ENCODE measurements around the gene FUT9.

Gene FUT9

DNA sequence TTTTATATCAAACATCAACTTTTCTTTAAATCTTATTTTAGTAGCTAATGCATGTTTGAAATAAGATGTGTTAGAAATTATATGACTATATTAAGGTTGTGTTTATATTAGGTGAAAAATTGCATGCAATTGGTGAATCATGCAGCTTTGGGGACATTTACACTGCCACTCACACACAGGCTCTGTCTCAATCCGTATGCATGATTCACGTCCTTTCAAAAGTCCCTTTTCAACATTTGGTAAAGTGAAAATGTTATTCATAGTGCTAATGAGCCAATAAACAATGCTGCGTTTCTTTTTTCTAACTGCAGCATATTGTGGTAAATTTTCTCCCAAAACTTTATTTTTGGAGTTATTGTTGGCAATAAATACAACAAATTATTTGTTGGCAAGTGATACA, 198.0 kb downstream of the FUT9 start:
- no peak for ATAC-seq
- TF ChIP-seq TOX (CRISPR knock-in tag; IDR thresholded peaks at IDR 0.05; ENCODE audit: borderline replicate concordance) (no peak), TCF4 (CRISPR knock-in tag; IDR thresholded peaks at IDR 0.05; ENCODE audit: borderline replicate concordance) (no peak), RARB (CRISPR knock-in tag; IDR thresholded peaks at IDR 0.05) (no peak), ZFP3 (CRISPR knock-in tag; IDR thresholded peaks at IDR 0.05) (no peak), GLIS3 (CRISPR knock-in tag; IDR thresholded peaks at IDR 0.05) (no peak), BACH2 (CRISPR knock-in tag; IDR thresholded peaks at IDR 0.05; ENCODE audit: borderline replicate concordance) (no peak)
- TF ChIP-seq, protein P1, sequence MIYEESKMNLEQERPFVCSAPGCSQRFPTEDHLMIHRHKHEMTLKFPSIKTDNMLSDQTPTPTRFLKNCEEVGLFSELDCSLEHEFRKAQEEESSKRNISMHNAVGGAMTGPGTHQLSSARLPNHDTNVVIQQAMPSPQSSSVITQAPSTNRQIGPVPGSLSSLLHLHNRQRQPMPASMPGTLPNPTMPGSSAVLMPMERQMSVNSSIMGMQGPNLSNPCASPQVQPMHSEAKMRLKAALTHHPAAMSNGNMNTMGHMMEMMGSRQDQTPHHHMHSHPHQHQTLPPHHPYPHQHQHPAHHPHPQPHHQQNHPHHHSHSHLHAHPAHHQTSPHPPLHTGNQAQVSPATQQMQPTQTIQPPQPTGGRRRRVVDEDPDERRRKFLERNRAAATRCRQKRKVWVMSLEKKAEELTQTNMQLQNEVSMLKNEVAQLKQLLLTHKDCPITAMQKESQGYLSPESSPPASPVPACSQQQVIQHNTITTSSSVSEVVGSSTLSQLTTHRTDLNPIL (CRISPR knock-in tag; IDR thresholded peaks at IDR 0.05; ENCODE audit: low read depth): no peak

GRCh38 chr6:96223695-96224094, 207.9 kb downstream of the FUT9 start:
- TF ChIP-seq ZNF565 (CRISPR knock-in tag; conservative IDR thresholded peaks at IDR 0.05; ENCODE audit: low read depth) (no peak), ZNF8 (CRISPR knock-in tag; IDR thresholded peaks at IDR 0.05) (no peak), PPARA (CRISPR knock-in tag; IDR thresholded peaks at IDR 0.05; ENCODE audit: borderline replicate concordance) (no peak)
- ATAC-seq: no peak

DNA sequence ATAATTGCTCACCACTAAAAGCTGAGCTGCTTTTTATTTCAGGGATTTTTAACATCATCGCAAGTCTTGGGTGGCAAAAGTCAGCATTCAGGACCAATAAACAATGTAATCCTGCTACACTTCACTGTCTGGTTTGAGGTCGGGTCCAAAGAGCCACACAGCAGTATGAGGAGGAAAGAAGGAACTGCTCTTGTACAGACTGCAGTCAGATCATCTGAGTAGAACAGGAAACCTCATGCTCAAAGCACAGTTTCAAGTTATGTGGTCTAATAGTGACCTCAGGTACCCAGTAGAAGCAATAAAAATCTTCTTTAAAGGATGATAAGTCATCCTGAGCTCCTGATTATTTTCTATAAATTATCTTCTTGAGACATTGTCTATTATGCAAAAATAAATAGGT, 211.4 kb downstream of the FUT9 start:
- TF ChIP-seq SNAI2 (CRISPR knock-in tag; IDR thresholded peaks at IDR 0.05) (no peak), ZNF70 (CRISPR knock-in tag; IDR thresholded peaks at IDR 0.05) (no peak), ZNF8 (CRISPR knock-in tag; IDR thresholded peaks at IDR 0.05) (no peak), ESRRG (CRISPR knock-in tag; IDR thresholded peaks at IDR 0.05) (no peak)
- ATAC-seq: no peak

GRCh38 chr6:96234444-96234843, 218.7 kb downstream of the FUT9 start:
- no peak for ATAC-seq
- TF ChIP-seq SNAI2 (CRISPR knock-in tag; IDR thresholded peaks at IDR 0.05) (no peak), TCF4 (CRISPR knock-in tag; IDR thresholded peaks at IDR 0.05; ENCODE audit: borderline replicate concordance) (no peak), ZNF8 (CRISPR knock-in tag; IDR thresholded peaks at IDR 0.05) (no peak), ISL1 (CRISPR knock-in tag; IDR thresholded peaks at IDR 0.05) (no peak), TOX (CRISPR knock-in tag; IDR thresholded peaks at IDR 0.05; ENCODE audit: borderline replicate concordance) (no peak), ZFP30 (CRISPR knock-in tag; IDR thresholded peaks at IDR 0.05) (no peak), ZC3H10 (CRISPR knock-in tag; IDR thresholded peaks at IDR 0.05) (no peak), ZFP3 (CRISPR knock-in tag; IDR thresholded peaks at IDR 0.05) (no peak), POU6F1 (CRISPR knock-in tag; IDR thresholded peaks at IDR 0.05; ENCODE audit: borderline replicate concordance, low read depth) (no peak), BACH2 (CRISPR knock-in tag; IDR thresholded peaks at IDR 0.05; ENCODE audit: borderline replicate concordance) (no peak), ZNF565 (CRISPR knock-in tag; conservative IDR thresholded peaks at IDR 0.05; ENCODE audit: low read depth) (no peak), RARB (CRISPR knock-in tag; IDR thresholded peaks at IDR 0.05) (no peak)
- TF ChIP-seq, protein P2, sequence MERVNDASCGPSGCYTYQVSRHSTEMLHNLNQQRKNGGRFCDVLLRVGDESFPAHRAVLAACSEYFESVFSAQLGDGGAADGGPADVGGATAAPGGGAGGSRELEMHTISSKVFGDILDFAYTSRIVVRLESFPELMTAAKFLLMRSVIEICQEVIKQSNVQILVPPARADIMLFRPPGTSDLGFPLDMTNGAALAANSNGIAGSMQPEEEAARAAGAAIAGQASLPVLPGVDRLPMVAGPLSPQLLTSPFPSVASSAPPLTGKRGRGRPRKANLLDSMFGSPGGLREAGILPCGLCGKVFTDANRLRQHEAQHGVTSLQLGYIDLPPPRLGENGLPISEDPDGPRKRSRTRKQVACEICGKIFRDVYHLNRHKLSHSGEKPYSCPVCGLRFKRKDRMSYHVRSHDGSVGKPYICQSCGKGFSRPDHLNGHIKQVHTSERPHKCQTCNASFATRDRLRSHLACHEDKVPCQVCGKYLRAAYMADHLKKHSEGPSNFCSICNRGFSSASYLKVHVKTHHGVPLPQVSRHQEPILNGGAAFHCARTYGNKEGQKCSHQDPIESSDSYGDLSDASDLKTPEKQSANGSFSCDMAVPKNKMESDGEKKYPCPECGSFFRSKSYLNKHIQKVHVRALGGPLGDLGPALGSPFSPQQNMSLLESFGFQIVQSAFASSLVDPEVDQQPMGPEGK (CRISPR knock-in tag; IDR thresholded peaks at IDR 0.05; ENCODE audit: borderline replicate concordance): no peak
- TF ChIP-seq, protein P1 (CRISPR knock-in tag; IDR thresholded peaks at IDR 0.05; ENCODE audit: low read depth): no peak
- TF ChIP-seq, protein P3, sequence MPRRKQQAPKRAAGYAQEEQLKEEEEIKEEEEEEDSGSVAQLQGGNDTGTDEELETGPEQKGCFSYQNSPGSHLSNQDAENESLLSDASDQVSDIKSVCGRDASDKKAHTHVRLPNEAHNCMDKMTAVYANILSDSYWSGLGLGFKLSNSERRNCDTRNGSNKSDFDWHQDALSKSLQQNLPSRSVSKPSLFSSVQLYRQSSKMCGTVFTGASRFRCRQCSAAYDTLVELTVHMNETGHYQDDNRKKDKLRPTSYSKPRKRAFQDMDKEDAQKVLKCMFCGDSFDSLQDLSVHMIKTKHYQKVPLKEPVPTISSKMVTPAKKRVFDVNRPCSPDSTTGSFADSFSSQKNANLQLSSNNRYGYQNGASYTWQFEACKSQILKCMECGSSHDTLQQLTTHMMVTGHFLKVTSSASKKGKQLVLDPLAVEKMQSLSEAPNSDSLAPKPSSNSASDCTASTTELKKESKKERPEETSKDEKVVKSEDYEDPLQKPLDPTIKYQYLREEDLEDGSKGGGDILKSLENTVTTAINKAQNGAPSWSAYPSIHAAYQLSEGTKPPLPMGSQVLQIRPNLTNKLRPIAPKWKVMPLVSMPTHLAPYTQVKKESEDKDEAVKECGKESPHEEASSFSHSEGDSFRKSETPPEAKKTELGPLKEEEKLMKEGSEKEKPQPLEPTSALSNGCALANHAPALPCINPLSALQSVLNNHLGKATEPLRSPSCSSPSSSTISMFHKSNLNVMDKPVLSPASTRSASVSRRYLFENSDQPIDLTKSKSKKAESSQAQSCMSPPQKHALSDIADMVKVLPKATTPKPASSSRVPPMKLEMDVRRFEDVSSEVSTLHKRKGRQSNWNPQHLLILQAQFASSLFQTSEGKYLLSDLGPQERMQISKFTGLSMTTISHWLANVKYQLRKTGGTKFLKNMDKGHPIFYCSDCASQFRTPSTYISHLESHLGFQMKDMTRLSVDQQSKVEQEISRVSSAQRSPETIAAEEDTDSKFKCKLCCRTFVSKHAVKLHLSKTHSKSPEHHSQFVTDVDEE (CRISPR knock-in tag; IDR thresholded peaks at IDR 0.05): no peak
